SKM-1 treated with dmso at 0.1 percent for 144 hours (cell line): ENCODE measurements around the gene PIK3R4.
A peak's percentile ranks its signal among the peaks of the same experiment; 100 is the strongest.

Experiments used
- DNase-seq: peaks from one replicate; lab custom pipeline; 2025; ENCODE audit not compliant: unreplicated experiment; lab: John Stamatoyannopoulos, UW

Gene PIK3R4

DNA sequence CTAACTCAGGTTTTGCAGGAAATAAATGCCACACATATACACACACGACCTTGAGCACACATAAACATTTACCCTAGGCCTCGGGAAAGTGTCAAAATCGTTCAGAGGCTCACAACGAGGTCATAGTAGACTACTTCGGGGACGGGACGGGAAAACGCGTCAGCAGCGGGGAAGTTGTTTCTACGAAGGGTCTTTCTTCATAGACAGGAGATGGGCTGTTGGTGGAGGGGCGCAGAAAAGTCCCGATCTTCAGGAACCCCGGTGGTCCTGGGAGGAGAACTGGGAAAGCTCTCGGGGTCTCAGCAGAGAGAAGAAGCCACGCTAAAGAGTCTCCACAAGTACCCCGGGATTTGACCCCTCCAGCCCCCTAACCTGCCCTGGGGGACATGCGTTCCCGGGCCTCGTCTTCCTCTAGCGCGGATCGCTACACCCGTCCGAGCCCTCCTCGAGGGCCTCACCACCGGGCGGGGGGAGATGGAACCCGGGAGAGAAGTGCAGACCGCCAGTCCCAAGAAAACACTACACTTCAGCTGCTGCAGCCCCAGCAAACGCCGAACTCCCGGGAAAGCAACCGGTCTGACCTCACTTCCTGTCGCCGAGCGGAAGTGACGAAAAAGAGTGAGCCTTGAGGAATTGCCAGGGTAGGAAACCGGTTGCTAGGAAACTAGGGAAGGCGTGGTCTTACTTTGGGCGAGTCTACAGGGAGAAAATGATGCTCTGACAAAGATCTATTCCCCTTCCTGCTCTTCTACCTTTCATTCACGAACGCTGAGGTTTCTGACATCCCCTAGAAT, at the start of gene PIK3R4:
TSS of gene PIK3R4 (minus strand) at position 584 of the 794 bp plus-strand sequence. CDS start 1,611 bp downstream, outside the sequence.
- DNase-seq = peak; percentile 97

DNA sequence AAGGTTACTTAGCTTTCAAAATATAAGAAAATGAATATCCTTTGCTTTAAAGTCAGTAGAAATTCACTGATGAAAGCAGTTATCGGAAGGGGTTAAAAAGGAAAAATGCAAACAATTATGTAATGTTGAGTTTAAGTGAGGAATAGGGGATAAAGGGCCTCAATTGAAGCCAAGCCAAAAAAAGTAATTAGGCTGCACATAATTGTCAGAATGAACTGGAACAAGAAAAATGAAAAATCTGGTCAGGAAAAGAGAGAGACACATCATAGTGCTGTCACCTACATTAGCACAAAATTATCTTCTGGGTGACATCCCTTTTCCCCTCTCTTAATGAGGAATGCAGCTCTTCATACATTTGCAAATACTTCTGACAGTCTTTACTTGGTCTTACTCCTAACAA, 48.8 kb upstream of the PIK3R4 start:
- no peak for DNase-seq

GRCh38 chr3:130792246-130792645, 45.6 kb upstream of the PIK3R4 start:
- DNase-seq = no peak

- no peak for DNase-seq
Measured at GRCh38 chr3:130789782-130790322, 43.2 kb upstream of the PIK3R4 start.

- DNase-seq = no peak
Measured at GRCh38 chr3:130787422-130788068, 40.9 kb upstream of the PIK3R4 start.

- no peak for DNase-seq
Measured at GRCh38 chr3:130786306-130786705, 39.7 kb upstream of the PIK3R4 start.

GRCh38 chr3:130783629-130784028, 37.0 kb upstream of the PIK3R4 start:
- no peak for DNase-seq

DNA sequence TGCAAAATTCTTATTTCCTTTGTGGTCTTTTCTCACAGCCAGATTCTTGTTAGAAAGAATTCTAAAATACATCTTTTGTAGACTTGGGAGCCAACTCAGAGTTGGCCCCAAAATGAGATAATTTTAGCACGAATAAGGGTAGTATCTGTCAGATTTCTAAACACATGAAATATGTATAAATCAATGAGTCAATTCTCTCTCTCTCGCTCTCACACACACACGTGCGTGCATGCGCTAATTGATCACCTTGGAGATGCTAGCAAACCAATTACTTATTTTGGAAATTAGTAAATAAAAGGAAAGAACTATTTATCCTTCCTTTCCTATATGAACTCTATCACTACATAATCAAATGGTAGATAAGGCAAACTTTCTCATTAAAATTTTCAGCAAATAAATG, 32.9 kb upstream of the PIK3R4 start:
- DNase-seq = no peak

DNA sequence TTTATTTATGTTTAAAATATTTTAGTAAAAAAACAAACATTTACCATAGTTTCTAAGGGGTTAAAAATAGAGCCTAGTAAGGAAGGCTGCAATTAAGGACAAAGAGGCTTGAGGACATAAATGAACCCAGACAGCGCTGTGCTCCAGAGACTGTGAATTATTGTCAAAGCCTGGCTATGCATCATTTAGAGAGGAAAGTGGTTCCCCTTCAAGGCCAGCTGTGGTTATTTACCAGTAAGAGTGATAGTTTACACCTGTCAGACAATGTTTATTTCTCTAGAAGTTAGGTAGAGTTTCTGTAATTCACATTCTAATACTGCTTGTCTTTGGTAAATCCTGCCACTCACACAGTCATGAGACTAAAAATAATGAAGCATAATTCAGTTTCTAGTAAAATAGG, 32.4 kb upstream of the PIK3R4 start:
- DNase-seq = no peak

GRCh38 chr3:130773366-130773765, 26.7 kb upstream of the PIK3R4 start:
- DNase-seq = no peak

GRCh38 chr3:130772129-130772528, 25.5 kb upstream of the PIK3R4 start:
- no peak for DNase-seq

DNA sequence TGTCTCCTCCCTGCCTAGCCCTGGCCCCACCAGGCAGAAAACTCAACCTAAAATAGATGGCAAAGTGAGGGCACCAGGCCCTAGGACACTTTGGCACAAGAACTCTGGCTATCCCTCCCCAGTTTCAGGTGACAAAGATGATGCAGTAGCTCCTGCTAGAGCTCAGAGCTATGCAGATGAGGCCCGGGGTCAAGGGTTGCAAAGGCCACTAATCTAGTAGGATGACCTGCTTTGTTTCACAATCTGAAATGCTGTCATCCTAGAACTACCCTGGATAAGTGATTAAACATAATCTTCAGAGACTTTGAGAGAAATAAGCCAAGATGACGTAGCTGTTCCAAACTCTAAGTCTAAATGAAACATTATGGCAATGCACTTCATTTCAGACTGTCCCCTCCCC, 24.0 kb upstream of the PIK3R4 start:
- DNase-seq = no peak

DNA sequence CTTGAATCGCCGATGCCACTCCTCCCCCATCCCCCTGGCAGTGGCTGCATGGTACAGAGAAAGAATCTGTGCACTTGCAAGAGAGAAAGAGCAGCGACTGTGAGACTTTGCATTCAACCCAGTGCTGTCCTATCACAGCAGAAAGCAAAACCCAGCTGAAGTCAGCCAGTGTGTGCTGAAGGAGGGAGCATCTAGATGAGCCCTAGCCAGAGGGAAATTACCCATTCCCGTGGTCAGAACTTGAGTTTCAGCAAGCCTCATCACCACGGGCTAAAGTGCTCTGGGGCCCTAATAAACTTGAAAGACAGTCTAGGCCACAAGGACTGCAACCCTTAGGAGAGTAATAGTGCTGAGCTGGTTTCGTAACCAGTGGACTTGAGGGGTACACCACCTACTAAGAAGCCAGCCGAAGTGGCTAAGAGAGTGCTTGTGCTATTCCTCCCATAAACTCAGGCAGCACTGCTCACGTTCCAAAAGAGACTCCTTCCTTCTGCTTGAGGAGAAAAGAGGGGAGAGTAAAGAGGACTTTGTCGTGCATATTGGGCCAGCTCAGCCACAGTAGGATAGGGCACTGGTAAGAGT, 15.2 kb upstream of the PIK3R4 start:
- DNase-seq = no peak

DNA sequence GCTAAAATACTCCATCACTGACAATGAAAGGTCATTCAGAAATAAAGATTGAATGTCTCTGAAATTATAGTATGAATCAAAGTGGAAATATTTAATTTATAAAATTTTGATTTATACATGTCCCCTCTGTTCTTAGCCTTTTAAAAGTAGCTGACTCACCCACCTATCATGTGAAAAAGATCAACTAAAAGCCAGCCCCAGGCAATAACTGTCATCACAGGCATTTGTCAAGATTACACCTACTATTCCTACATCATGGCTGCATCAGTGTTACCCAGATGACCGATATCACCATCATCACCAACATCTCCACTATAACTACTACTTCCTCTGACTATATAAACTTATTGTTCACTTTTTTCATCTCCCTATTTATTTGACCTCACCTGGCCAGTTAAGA, 14.3 kb upstream of the PIK3R4 start:
- no peak for DNase-seq

- peak; percentile 50 for DNase-seq
Measured at GRCh38 chr3:130759692-130760338, 13.2 kb upstream of the PIK3R4 start.

- DNase-seq = no peak
Measured at GRCh38 chr3:130758624-130759369, 12.2 kb upstream of the PIK3R4 start.

GRCh38 chr3:130757611-130758150, 11.1 kb upstream of the PIK3R4 start:
- no peak for DNase-seq

GRCh38 chr3:130755666-130756065, 9.0 kb upstream of the PIK3R4 start:
- no peak for DNase-seq

DNA sequence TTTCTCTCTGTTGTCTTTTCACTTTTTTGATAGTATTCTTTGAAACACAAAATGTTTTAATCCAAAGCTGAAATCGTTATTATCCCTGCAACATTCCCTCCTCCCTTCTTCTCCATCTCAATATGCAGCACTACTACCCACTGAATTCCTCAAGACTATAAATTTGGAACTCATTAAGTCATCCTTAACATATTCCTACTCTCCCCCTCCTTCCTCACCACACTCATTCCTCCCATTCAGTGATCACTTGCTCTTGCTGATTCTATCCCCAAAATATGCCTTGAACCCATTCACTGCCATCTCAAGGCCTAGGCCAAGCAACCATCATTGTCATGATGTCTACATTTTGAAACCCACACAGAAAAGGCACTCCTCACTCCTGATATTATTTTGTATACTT, 2.4 kb upstream of the PIK3R4 start:
- no peak for DNase-seq

GRCh38 chr3:130748467-130748861, 1.8 kb upstream of the PIK3R4 start:
- no peak for DNase-seq
